SU-DHL-6 (cell line): Measurements from ENCODE around the gene ZNF385D.

Source experiments
- H2AFZ ChIP-seq: fragments of 200-600 bp; sonication (generic); 2 replicates; pipeline ENCODE4 v1.6.1; 2014; ENCODE audit warnings: low read depth, mild to moderate bottlenecking, moderate library complexity, mixed read lengths, antibody characterized with exemption, low read length; ENCODE audit not compliant: severe bottlenecking
- H3F3A ChIP-seq: fragments of 200-600 bp; shearing (Covaris generic); 2 replicates; pipeline ENCODE4 v1.6.0; 2016; ENCODE audit warnings: antibody characterized with exemption, mild to moderate bottlenecking; ENCODE audit not compliant: insufficient read depth
- H3K27ac ChIP-seq: fragments of 200-600 bp; sonication (generic); 2 replicates; pipeline ENCODE4 v1.5.1; 2016; ENCODE audit warnings: low read depth, mild to moderate bottlenecking, low read length, moderate library complexity, mixed read lengths
- H3K27me3 ChIP-seq: fragments of 200-600 bp; sonication (generic), shearing (Covaris generic); 2 replicates; pipeline ENCODE4 v1.6.0; 2014; ENCODE audit warnings: mild to moderate bottlenecking, low read length
- H3K36me3 ChIP-seq: fragments of 200-600 bp; sonication (generic); 2 replicates; pipeline ENCODE4 v1.6.1; 2014; ENCODE audit warnings: mild to moderate bottlenecking, low read length, mixed read lengths
- H3K4me2 ChIP-seq: fragments of 300-600, 200-600 bp; shearing (Covaris generic), sonication (generic); 2 replicates; pipeline ENCODE4 v1.6.0; 2014; ENCODE audit warnings: low read length, low read depth, mild to moderate bottlenecking; ENCODE audit not compliant: poor library complexity, severe bottlenecking
- H3K4me3 ChIP-seq: fragments of 200-600 bp; sonication (generic); 2 replicates; pipeline ENCODE4 v1.5.1; 2014; ENCODE audit warnings: antibody characterized with exemption, low read length, mild to moderate bottlenecking, mixed read lengths; ENCODE audit not compliant: insufficient read depth, poor library complexity, severe bottlenecking
- H3K79me2 ChIP-seq: fragments of 200-600 bp; sonication (generic); 2 replicates; pipeline ENCODE4 v1.6.1; 2014; ENCODE audit warnings: mild to moderate bottlenecking, low read length, moderate library complexity; ENCODE audit not compliant: insufficient read depth
- H3K9ac ChIP-seq: fragments of 200-600 bp; sonication (generic); 2 replicates; pipeline ENCODE4 v1.7.0; 2014; ENCODE audit warnings: mild to moderate bottlenecking, low read length
- H3K9me2 ChIP-seq: fragments of 200-600 bp; sonication (generic); replicated peaks from 2 replicates; pipeline ENCODE4 v1.6.1; 2014; ENCODE audit warnings: low read length; ENCODE audit not compliant: insufficient read depth
- H3K9me3 ChIP-seq: fragments of 200-600 bp; sonication (generic); 2 replicates; pipeline ENCODE4 v1.6.1; 2014; ENCODE audit warnings: low read length, mixed read lengths; ENCODE audit not compliant: insufficient read depth
- H4K20me1 ChIP-seq: fragments of 200-600 bp; sonication (generic); 2 replicates; pipeline ENCODE4 v1.6.1; 2014; ENCODE audit warnings: low read depth, mild to moderate bottlenecking, antibody characterized with exemption, low read length, moderate library complexity, mixed read lengths
- CTCF ChIP-seq: fragments of 200-600 bp; sonication (generic); IDR thresholded peaks from one replicate; pipeline ENCODE4 v1.5.1; 2017; ENCODE audit warnings: antibody characterized with exemption, mild to moderate bottlenecking, low read length, moderate library complexity; ENCODE audit not compliant: insufficient read depth, poor library complexity, severe bottlenecking
- EZH2phosphoT487 ChIP-seq: fragments of 200-600 bp; sonication (generic), shearing (Covaris generic); conservative IDR thresholded peaks from 2 replicates; pipeline ENCODE4 v1.6.1; 2018; ENCODE audit warnings: mild to moderate bottlenecking, antibody characterized with exemption, low read length, moderate library complexity, mixed read lengths

Gene ZNF385D

GRCh38 chr3:21446945-21447475 is 304.0 kb downstream of the ZNF385D start:
- Histone ChIP-seq H3K27ac (no peak overlapping the region), H3K36me3 (no peaks in the 10 kb centered on the region), H3K9ac (no peak overlapping the region), H3K79me2 (no peaks in the 10 kb centered on the region), H3K27me3 (no peaks in the 10 kb centered on the region), H3F3A (no peaks in the 10 kb centered on the region), H4K20me1 (no peaks in the 10 kb centered on the region), H3K4me3 (no peak overlapping the region), H3K9me3 (no peaks in the 10 kb centered on the region), H3K9me2 (no peaks in the 10 kb centered on the region), H3K4me2 (no peak overlapping the region), H2AFZ (no peak overlapping the region)
- TF ChIP-seq EZH2phosphoT487 (no peak), CTCF (no peak)

- H3K27ac ChIP-seq: no peak overlapping the region
Measured at GRCh38 chr3:21446027-21446426, 305.0 kb downstream of the ZNF385D start.

GRCh38 chr3:21441821-21442220 is 309.2 kb downstream of the ZNF385D start:
- Histone ChIP-seq H3K9ac (no peak overlapping the region), H3K9me3 (no peaks in the 10 kb centered on the region), H2AFZ (no peak overlapping the region), H3F3A (no peaks in the 10 kb centered on the region), H3K36me3 (no peaks in the 10 kb centered on the region), H3K79me2 (no peaks in the 10 kb centered on the region), H3K27me3 (no peaks in the 10 kb centered on the region), H3K9me2 (no peaks in the 10 kb centered on the region), H3K27ac (no peak overlapping the region), H3K4me3 (no peak overlapping the region), H3K4me2 (no peak overlapping the region), H4K20me1 (no peaks in the 10 kb centered on the region)
- TF ChIP-seq CTCF (no peak), EZH2phosphoT487 (no peak)

More at GRCh38 chr3:21446027-21446426, 305.0 kb downstream of the ZNF385D start:
- Histone ChIP-seq H3K4me2 (no peak overlapping the region), H3K27me3 (no peaks in the 10 kb centered on the region), H3K79me2 (no peaks in the 10 kb centered on the region), H3F3A (no peaks in the 10 kb centered on the region), H3K9ac (no peak overlapping the region), H3K4me3 (no peak overlapping the region), H3K9me2 (no peaks in the 10 kb centered on the region), H3K9me3 (no peaks in the 10 kb centered on the region), H3K36me3 (no peaks in the 10 kb centered on the region), H2AFZ (no peak overlapping the region), H4K20me1 (no peaks in the 10 kb centered on the region)
- no peak for TF ChIP-seq EZH2phosphoT487
- TF ChIP-seq CTCF: no peak

DNA sequence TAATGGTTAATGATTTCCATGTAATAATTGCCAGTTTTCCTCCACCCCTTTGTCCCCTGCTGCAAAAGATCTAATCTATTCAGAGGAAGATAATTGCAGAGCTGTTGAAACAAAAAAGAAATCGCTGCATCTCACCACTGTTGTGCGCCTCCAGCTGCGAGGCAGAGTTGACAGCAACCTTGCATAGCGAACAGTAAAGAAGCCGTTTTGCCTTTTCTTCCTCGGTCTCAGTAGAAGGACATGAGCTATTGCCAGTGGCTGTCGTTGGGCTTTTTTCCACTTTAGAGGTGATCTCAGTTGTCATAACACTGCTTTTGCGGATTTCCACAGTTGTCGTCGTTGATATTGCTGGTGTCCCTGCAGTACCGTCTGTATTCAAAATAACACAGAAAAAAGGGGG is 314.2 kb downstream of the ZNF385D start:
- no peaks in the 10 kb centered on the region for H3F3A ChIP-seq
- no peaks in the 10 kb centered on the region for H3K79me2 ChIP-seq
- H2AFZ ChIP-seq: no peak overlapping the region
- H3K4me2 ChIP-seq: no peak overlapping the region
- no peaks in the 10 kb centered on the region for H3K9me2 ChIP-seq
- H3K27ac ChIP-seq: no peak overlapping the region
- no peak overlapping the region for H3K4me3 ChIP-seq
- TF ChIP-seq EZH2phosphoT487: no peak
- no peak for TF ChIP-seq CTCF
- no peak overlapping the region for H3K9ac ChIP-seq
- H4K20me1 ChIP-seq: no peaks in the 10 kb centered on the region
- no peaks in the 10 kb centered on the region for H3K27me3 ChIP-seq
- H3K36me3 ChIP-seq: no peaks in the 10 kb centered on the region
- no peaks in the 10 kb centered on the region for H3K9me3 ChIP-seq
